HCT116 (cell line): Measurements from ENCODE around the gene KRT33B. TPM values are rescaled to one million over a fixed set of nuclear protein-coding genes. Genes with fewer than 3 reads are reported as not detected.

Experiments used
- ATAC-seq: fragments of 200-7000 bp; cut with Tn5 transposase; 2 replicates; pipeline ENCODE4 v1.9.1; 2020; ENCODE audit warnings: mild to moderate bottlenecking, moderate library complexity
- BruUV-seq: library from RNA; stranded (reverse); fragments of 400-500 nt; replicated peaks from 2 replicates; lab custom pipeline; 2021; lab: Mats Ljungman, UMichigan
- CTCF ChIA-PET: fragments of 300-600 bp; sonication (Branson Sonifier 250); formaldehyde crosslinking; loops from one replicate; lab custom pipeline; 2021; ENCODE audit warnings: antibody characterized with exemption; lab: Charles Lee
- POLR2A ChIA-PET: fragments of 300-600, 350-600 bp; sonication (Branson Sonifier 250); formaldehyde crosslinking; loops from one replicate; lab custom pipeline; 2021; ENCODE audit warnings: antibody characterized with exemption; lab: Charles Lee
- RAD21 ChIA-PET, 2 experiments: fragments of 300-600 bp; sonication (Branson Sonifier 250); formaldehyde crosslinking; loops; one replicate each; lab custom pipeline; 2023; ENCODE audit warnings: low total read pairs in 2 of 2; ENCODE audit not compliant: uncharacterized antibody in 2 of 2, unreplicated experiment in 2 of 2, low non-redundant PET in 1 of 2; lab: Charles Lee
- DNase-seq: peaks from one replicate; pipeline ENCODE4 v3.0.0-alpha.2; 2010; ENCODE audit warnings: low read depth, low spot score
- H2AFZ ChIP-seq: fragments of 200-600 bp; shearing (Covaris generic), sonication (generic); 2 replicates; pipeline ENCODE4 v1.6.1; 2017; ENCODE audit warnings: low read depth, mixed run types, mixed read lengths, antibody characterized with exemption, low read length; ENCODE audit not compliant: poor library complexity, severe bottlenecking
- H3K27ac ChIP-seq: 2 replicates; pipeline ENCODE4 v1.5.1; 2012; ENCODE audit warnings: low read depth, low read length
- H3K27me3 ChIP-seq: fragments of 200-600 bp; sonication (generic); 2 replicates; pipeline ENCODE4 v1.6.1; 2016; ENCODE audit warnings: mixed run types, low read length, mixed read lengths; ENCODE audit not compliant: insufficient read depth
- H3K36me3 ChIP-seq, 2 experiments: fragments of 200-500 bp in 1 of 2; fragments of 200-600 bp in 1 of 2; sonication (Bioruptor generic) in 1 of 2; sonication (generic) in 1 of 2; 2 replicates each; pipeline versions ENCODE4 v1.5.1 to v1.6.1; 2014 to 2016; ENCODE audit warnings: low read length in 2 of 2, inconsistent platforms in 1 of 2, mixed read lengths in 1 of 2, mixed run types in 1 of 2; ENCODE audit not compliant: insufficient read depth in 2 of 2, control insufficient read depth in 1 of 2
- H3K4me1 ChIP-seq, 2 experiments: fragments of 200-600 bp in 1 of 2; sonication (generic) in 1 of 2; 2 replicates each; pipeline versions ENCODE4 v1.5.1 to v1.6.1; 2012 to 2017; ENCODE audit warnings: low read length in 2 of 2, inconsistent platforms in 1 of 2, mild to moderate bottlenecking in 1 of 2, mixed read lengths in 1 of 2, mixed run types in 1 of 2, moderate library complexity in 1 of 2; ENCODE audit not compliant: insufficient read depth in 2 of 2, control insufficient read depth in 1 of 2
- H3K4me2 ChIP-seq: fragments of 200-600 bp; sonication (generic); 2 replicates; pipeline ENCODE4 v1.6.1; 2017; ENCODE audit warnings: mixed run types, low read length, mixed read lengths
- H3K4me3 ChIP-seq, 2 experiments: fragments of 200-600 bp in 1 of 2; sonication (generic) in 1 of 2; replicated peaks in 1 of 2; 2 replicates each; pipeline ENCODE4 v1.5.1; 2011 to 2016; ENCODE audit warnings: low read length in 2 of 2, control low read depth in 1 of 2, low read depth in 1 of 2, mild to moderate bottlenecking in 1 of 2, mixed read lengths in 1 of 2, mixed run types in 1 of 2
- H3K79me2 ChIP-seq: fragments of 200-600 bp; sonication (generic); 2 replicates; pipeline ENCODE4 v1.6.1; 2017; ENCODE audit warnings: mild to moderate bottlenecking, mixed run types, low read length, moderate library complexity, mixed read lengths; ENCODE audit not compliant: insufficient read depth
- H3K9ac ChIP-seq: fragments of 200-600 bp; sonication (generic); 2 replicates; pipeline ENCODE4 v1.6.1; 2016; ENCODE audit warnings: low read length, mixed read lengths
- H3K9me2 ChIP-seq: fragments of 200-600 bp; sonication (generic), shearing (Covaris generic); 2 replicates; pipeline ENCODE4 v1.6.1; 2017; ENCODE audit warnings: mixed run types, mild to moderate bottlenecking, moderate library complexity; ENCODE audit not compliant: insufficient read depth
- H3K9me3 ChIP-seq, 2 experiments: fragments of 200-500 bp in 1 of 2; fragments of 200-600 bp in 1 of 2; sonication (Bioruptor generic) in 1 of 2; sonication (generic) in 1 of 2; 2 replicates each; pipeline ENCODE4 v1.6.1; 2014 to 2017; ENCODE audit warnings: low read length in 2 of 2, mixed read lengths in 2 of 2, inconsistent platforms in 1 of 2, low read depth in 1 of 2, mild to moderate bottlenecking in 1 of 2, mixed run types in 1 of 2, moderate library complexity in 1 of 2; ENCODE audit not compliant: control insufficient read depth in 1 of 2, insufficient read depth in 1 of 2
- H4K20me1 ChIP-seq: fragments of 200-600 bp; sonication (generic), shearing (Covaris generic); 2 replicates; pipeline ENCODE4 v1.6.1; 2017; ENCODE audit warnings: mixed run types, mild to moderate bottlenecking, moderate library complexity; ENCODE audit not compliant: insufficient read depth
- ATF3 ChIP-seq: IDR thresholded peaks from 2 replicates; pipeline ENCODE4 v1.6.1; 2012
- ELF1 ChIP-seq: IDR thresholded peaks from 2 replicates; pipeline ENCODE4 v1.6.1; 2012; ENCODE audit warnings: low read depth, borderline replicate concordance
- FOSL1 ChIP-seq: IDR thresholded peaks from 2 replicates; pipeline ENCODE4 v1.6.1; 2012; ENCODE audit warnings: low read depth
- SP1 ChIP-seq: IDR thresholded peaks from 2 replicates; pipeline ENCODE4 v1.6.1; 2012; ENCODE audit warnings: low read depth
- ZFX ChIP-seq: fragments of 450-650 bp; IDR thresholded peaks from 2 replicates; pipeline ENCODE4 v1.6.1; 2017
- intact Hi-C: fragments of 100-400 bp; cut with micrococcal nuclease; formaldehyde crosslinking; loops from 2 replicates; pipeline ENCODE4 v1.10.0; 2022
- total RNA-seq: library from RNA; stranded (reverse); gene quantifications from one replicate; pipeline ENCODE4 v1.2.1, GENCODE V29; 2021; ENCODE audit not compliant: unreplicated experiment

The KRT33B gene
- total RNA-seq, 1 experiment from 2014 or later, result not detected

GRCh38 chr17:41417127-41417526 lies 47.5 kb upstream of the KRT33B start:
- ChIA-PET CTCF (interaction anchor here (0.6 to 2.1 kb wide), 19 partner anchors 9 to 884 kb away, joined by 3 to 21 read pairs (median 4); partner anchors contain the start of gene KRT15), POLR2A (interaction anchor here (0.6 to 1.3 kb wide), 4 partner anchors 13 to 108 kb away, joined by 3 to 7 read pairs (median 4); no protein-coding TSS in a partner anchor), RAD21 (interaction anchor here in 1 of 2 experiments (1.0 kb wide), 1 partner anchor 78 kb away, joined by 5 read pairs; no protein-coding TSS in a partner anchor)
- Histone ChIP-seq H3K4me2 (peak overlapping the region; percentile 54), H3K9ac (no peak overlapping the region), H3K36me3 (no peaks in the 10 kb centered on the region), H3K79me2 (no peaks in the 10 kb centered on the region), H3K27me3 (no peaks in the 10 kb centered on the region), H2AFZ (no peak overlapping the region), H3K9me3 (no peaks in the 10 kb centered on the region), H3K4me1 (peaks cover 15 to 44% of the 10 kb centered on the region in 2 experiments), H4K20me1 (no peaks in the 10 kb centered on the region), H3K9me2 (no peaks in the 10 kb centered on the region), H3K27ac (no peak overlapping the region), H3K4me3 (no peak overlapping the region)
- DNase-seq (no peak), ATAC-seq (peak; percentile 31)
- TF ChIP-seq ELF1 (no peak), FOSL1 (no peak), SP1 (no peak), ATF3 (no peak)
- BruUV-seq, result no TSS peak
- intact Hi-C loops, result loop anchor here (10.0 kb wide), 1 partner anchor 78 kb away; no protein-coding TSS in a partner anchor

DNA sequence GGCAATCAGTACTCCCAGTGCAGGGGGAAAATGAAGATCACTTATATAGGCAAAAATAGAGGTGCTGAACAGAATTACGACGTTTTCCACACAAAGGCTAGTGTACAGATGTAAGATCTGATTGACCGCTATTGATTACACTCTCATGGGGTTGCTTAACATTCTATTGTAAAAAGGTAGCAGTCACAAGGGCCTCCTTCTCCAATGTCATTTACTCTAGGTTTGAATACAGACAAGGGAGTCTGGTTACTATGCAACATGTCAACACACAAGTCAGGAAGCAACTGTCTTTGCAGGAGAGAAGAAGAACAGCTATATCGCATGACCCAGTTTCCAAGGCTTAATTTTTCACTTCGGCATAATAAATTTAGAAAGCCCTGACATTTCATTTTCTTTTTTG lies 46.9 kb upstream of the KRT33B start:
- POLR2A ChIA-PET, result no interaction called here
- no peak for TF ChIP-seq ZFX
- no peaks in the 10 kb centered on the region for H4K20me1 ChIP-seq
- intact Hi-C loops, result loop anchor here (10.0 kb wide), 1 partner anchor 78 kb away; no protein-coding TSS in a partner anchor
- H3K9ac ChIP-seq, result no peak overlapping the region
- no peak overlapping the region for H3K4me2 ChIP-seq
- CTCF ChIA-PET, result no interaction called here
- H3K27ac ChIP-seq, result no peak overlapping the region
- no peak overlapping the region for H2AFZ ChIP-seq
- H3K27me3 ChIP-seq, result no peaks in the 10 kb centered on the region
- no peak overlapping the region for H3K4me3 ChIP-seq
- no peaks in the 10 kb centered on the region for H3K36me3 ChIP-seq
- no peak for ATAC-seq
- RAD21 ChIA-PET, result no interaction called here
- H3K79me2 ChIP-seq, result no peaks in the 10 kb centered on the region
- no peak for DNase-seq
- peaks cover 15 to 44% of the 10 kb centered on the region in 2 experiments for H3K4me1 ChIP-seq
- BruUV-seq, result no TSS peak
- H3K9me2 ChIP-seq, result no peaks in the 10 kb centered on the region
- no peaks in the 10 kb centered on the region for H3K9me3 ChIP-seq
